ENCODE data around the gene AGAP1. TPM values are rescaled to one million over a fixed set of nuclear protein-coding genes. Genes with fewer than 3 reads are reported as not detected.

Gene AGAP1
- total and polyA plus RNA-seq, 2 donors from 2014 or later, result 8.1 to 44.5 TPM

GRCh38 chr2:235598026-235598425, 104.2 kb downstream of the AGAP1 start:
- H3K36me3 ChIP-seq (ENCODE audit: control insufficient read depth in 2 of 3, insufficient read depth in 3 of 3, low read length in 3 of 3), result no peaks in the 10 kb centered on the region
- DNase-seq (peak in 1 of 5 donors; percentile 29), FAIRE-seq (no peak)
- H3K4me3 ChIP-seq (ENCODE audit: low read length in 3 of 3), result no peak overlapping the region
- no peak overlapping the region for H3K27ac ChIP-seq (ENCODE audit: low read depth in 2 of 2, low read length in 2 of 2)
- intact Hi-C loops (cut with DNase I), result loop anchor here (10.0 kb wide), 1 partner anchor 147 kb away; no protein-coding TSS in a partner anchor
- no peaks in the 10 kb centered on the region for H3K9me3 ChIP-seq (ENCODE audit: control insufficient read depth in 2 of 3, insufficient read depth in 1 of 3, low read length in 3 of 3)
- H3K4me1 ChIP-seq (ENCODE audit: control insufficient read depth in 2 of 3, insufficient read depth in 2 of 3, low read depth in 1 of 3, low read length in 3 of 3), result peaks cover 0 to 5% (median 0%) of the 10 kb centered on the region in 3 donors
- H3K9ac ChIP-seq (ENCODE audit: low read length in 3 of 3), result no peak overlapping the region
- H3K27me3 ChIP-seq (ENCODE audit: control insufficient read depth, insufficient read depth, low read length), result no peaks in the 10 kb centered on the region
- TF ChIP-seq CTCF (IDR thresholded peaks at IDR 0.05; ENCODE audit: borderline replicate concordance, extremely low read depth, insufficient read depth), result no peak

- no peaks in the 10 kb centered on the region for H3K27me3 ChIP-seq (ENCODE audit: control insufficient read depth, insufficient read depth, low read length)
- H3K9me3 ChIP-seq (ENCODE audit: control insufficient read depth in 2 of 3, insufficient read depth in 1 of 3, low read length in 3 of 3), result no peaks in the 10 kb centered on the region
- intact Hi-C loops (cut with DNase I), result loop anchor here (10.0 kb wide), 1 partner anchor 146 kb away; no protein-coding TSS in a partner anchor
- DNase-seq (peak in 1 of 5 donors; percentile 15), FAIRE-seq (no peak)
- no peaks in the 10 kb centered on the region for H3K36me3 ChIP-seq (ENCODE audit: control insufficient read depth in 2 of 3, insufficient read depth in 3 of 3, low read length in 3 of 3)
- H3K27ac ChIP-seq (ENCODE audit: low read depth in 2 of 2, low read length in 2 of 2), result no peak overlapping the region
- H3K9ac ChIP-seq (ENCODE audit: low read length in 3 of 3), result no peak overlapping the region
- no peak overlapping the region for H3K4me3 ChIP-seq (ENCODE audit: low read length in 3 of 3)
- TF ChIP-seq CTCF (IDR thresholded peaks at IDR 0.05; ENCODE audit: borderline replicate concordance, extremely low read depth, insufficient read depth), result no peak
- H3K4me1 ChIP-seq (ENCODE audit: control insufficient read depth in 2 of 3, insufficient read depth in 2 of 3, low read depth in 1 of 3, low read length in 3 of 3), result peaks cover 0 to 5% (median 0%) of the 10 kb centered on the region in 3 donors
Observed at GRCh38 chr2:235598532-235599531, 105.0 kb downstream of the AGAP1 start.

GRCh38 chr2:235599596-235600338, 105.9 kb downstream of the AGAP1 start:
- intact Hi-C loops (cut with DNase I), result loop anchor here (10.0 kb wide), 1 partner anchor 145 kb away; no protein-coding TSS in a partner anchor
- FAIRE-seq, result no peak
- no peak overlapping the region for H3K4me3 ChIP-seq (ENCODE audit: low read length in 3 of 3)
- no peak overlapping the region for H3K9ac ChIP-seq (ENCODE audit: low read length in 3 of 3)
- no peaks in the 10 kb centered on the region for H3K36me3 ChIP-seq (ENCODE audit: control insufficient read depth in 2 of 3, insufficient read depth in 3 of 3, low read length in 3 of 3)
- no peaks in the 10 kb centered on the region for H3K27me3 ChIP-seq (ENCODE audit: control insufficient read depth, insufficient read depth, low read length)
- H3K9me3 ChIP-seq (ENCODE audit: control insufficient read depth in 2 of 3, insufficient read depth in 1 of 3, low read length in 3 of 3), result no peaks in the 10 kb centered on the region
- DNase-seq, result no peak
- H3K4me1 ChIP-seq (ENCODE audit: control insufficient read depth in 2 of 3, insufficient read depth in 2 of 3, low read depth in 1 of 3, low read length in 3 of 3), result peaks cover 0 to 5% (median 0%) of the 10 kb centered on the region in 3 donors
- no peak for TF ChIP-seq CTCF (IDR thresholded peaks at IDR 0.05; ENCODE audit: borderline replicate concordance, extremely low read depth, insufficient read depth)
- no peak overlapping the region for H3K27ac ChIP-seq (ENCODE audit: low read depth in 2 of 2, low read length in 2 of 2)

Measured in kidney (tissue), 14 donors.